CD4-positive, alpha-beta T cell treated with Interleukin-21 for 1 hour (primary cell): ENCODE data around the gene USP17L20.
"Not testable (repeated sequence)": the region's sequence is repeated elsewhere in the genome, so short reads cannot be mapped to it uniquely, and the experiment has no call there.

ENCODE experiments used
- DNase-seq: peaks from one replicate; pipeline ENCODE4 v3.0.0-alpha.2; 2020

USP17L20 gene, protein sequence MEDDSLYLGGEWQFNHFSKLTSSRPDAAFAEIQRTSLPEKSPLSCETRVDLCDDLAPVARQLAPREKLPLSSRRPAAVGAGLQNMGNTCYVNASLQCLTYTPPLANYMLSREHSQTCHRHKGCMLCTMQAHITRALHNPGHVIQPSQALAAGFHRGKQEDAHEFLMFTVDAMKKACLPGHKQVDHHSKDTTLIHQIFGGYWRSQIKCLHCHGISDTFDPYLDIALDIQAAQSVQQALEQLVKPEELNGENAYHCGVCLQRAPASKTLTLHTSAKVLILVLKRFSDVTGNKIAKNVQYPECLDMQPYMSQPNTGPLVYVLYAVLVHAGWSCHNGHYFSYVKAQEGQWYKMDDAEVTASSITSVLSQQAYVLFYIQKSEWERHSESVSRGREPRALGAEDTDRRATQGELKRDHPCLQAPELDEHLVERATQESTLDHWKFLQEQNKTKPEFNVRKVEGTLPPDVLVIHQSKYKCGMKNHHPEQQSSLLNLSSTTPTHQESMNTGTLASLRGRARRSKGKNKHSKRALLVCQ

DNA sequence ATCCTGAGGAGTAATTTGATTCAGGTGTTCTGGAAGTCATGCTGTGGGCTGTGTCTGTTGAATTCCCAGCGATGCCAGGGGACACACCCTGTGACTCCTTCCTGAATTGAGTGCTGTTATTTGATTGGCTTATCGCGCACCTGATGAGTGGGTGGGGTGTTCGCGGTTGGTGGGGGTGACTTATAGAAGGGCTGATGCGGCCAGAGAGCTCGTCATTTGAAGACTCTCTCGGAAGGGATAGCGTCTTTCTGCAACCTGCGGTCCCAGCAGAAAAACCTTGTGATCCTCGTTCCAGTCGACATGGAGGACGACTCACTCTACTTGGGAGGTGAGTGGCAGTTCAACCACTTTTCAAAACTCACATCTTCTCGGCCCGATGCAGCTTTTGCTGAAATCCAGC, at the start of gene USP17L20:
USP17L20 (plus strand) TSS at position 301 of the 400 bp plus-strand sequence; CDS start at position 301, 0 bp downstream.
- DNase-seq = not testable (repeated sequence)

DNA sequence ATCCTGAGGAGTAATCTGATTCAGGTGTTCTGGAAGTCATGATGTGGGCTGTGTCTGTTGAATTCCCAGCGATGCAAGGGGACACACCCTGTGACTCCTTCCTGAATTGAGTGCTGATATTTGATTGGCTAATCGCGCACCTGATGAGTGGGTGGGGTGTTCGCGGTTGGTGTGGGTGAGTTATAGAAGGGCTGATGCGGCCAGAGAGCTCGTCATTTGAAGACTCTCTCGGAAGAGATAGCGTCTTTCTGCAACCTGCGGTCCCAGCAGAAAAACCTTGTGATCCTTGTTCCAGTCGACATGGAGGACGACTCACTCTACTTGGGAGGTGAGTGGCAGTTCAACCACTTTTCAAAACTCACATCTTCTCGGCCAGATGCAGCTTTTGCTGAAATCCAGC, 47.6 kb upstream of the USP17L20 start, which contains the start of gene USP17L10:
USP17L10 (plus strand) TSS at position 301 of the 400 bp plus-strand sequence; CDS start at position 301, 0 bp downstream.
- DNase-seq = not testable (repeated sequence)

DNA sequence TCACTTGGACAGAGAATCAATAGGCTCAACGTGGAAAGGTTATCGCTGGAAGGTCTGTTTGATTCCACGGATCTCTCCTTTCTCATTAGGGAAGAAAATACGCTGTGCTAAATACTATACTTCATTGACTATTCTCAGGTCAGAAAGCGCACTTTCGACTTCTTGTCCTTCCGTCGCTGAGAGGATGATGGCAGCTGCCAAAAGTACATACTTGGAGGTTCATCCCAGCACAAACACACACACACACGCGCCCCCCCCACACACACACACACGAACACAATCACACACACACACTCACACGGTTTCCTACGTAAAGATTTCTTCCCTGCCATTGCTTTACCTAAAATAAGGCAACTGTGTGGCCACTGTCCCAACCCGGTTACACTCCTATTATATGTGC, 43.2 kb upstream of the USP17L20 start:
- DNase-seq = not testable (repeated sequence)

DNA sequence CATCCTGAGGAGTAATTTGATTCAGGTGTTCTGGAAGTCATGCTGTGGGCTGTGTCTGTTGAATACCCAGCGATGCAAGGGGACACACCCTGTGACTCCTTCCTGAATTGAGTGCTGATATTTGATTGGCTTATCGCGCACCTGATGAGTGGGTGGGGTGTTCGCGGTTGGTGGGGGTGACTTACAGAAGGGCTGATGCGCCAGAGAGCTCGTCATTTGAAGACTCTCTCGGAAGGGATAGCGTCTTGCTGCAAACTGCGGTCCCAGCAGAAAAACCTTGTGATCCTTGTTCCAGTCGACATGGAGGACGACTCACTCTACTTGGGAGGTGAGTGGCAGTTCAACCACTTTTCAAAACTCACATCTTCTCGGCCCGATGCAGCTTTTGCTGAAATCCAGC, 42.8 kb upstream of the USP17L20 start, which contains the start of gene USP17L11:
USP17L11 (plus strand) TSS at position 301 of the 400 bp plus-strand sequence; CDS start at position 301, 0 bp downstream.
- DNase-seq = not testable (repeated sequence)

DNA sequence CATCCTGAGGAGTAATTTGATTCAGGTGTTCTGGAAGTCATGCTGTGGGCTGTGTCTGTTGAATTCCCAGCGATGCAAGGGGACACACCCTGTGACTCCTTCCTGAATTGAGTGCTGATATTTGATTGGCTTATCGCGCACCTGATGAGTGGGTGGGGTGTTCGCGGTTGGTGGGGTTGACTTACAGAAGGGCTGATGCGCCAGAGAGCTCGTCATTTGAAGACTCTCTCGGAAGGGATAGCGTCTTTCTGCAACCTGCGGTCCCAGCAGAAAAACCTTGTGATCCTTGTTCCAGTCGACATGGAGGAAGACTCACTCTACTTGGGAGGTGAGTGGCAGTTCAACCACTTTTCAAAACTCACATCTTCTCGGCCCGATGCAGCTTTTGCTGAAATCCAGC, 38.1 kb upstream of the USP17L20 start, which contains the start of gene USP17L12:
USP17L12 (plus strand) TSS at position 301 of the 400 bp plus-strand sequence; CDS start at position 301, 0 bp downstream.
- not testable (repeated sequence) for DNase-seq

DNA sequence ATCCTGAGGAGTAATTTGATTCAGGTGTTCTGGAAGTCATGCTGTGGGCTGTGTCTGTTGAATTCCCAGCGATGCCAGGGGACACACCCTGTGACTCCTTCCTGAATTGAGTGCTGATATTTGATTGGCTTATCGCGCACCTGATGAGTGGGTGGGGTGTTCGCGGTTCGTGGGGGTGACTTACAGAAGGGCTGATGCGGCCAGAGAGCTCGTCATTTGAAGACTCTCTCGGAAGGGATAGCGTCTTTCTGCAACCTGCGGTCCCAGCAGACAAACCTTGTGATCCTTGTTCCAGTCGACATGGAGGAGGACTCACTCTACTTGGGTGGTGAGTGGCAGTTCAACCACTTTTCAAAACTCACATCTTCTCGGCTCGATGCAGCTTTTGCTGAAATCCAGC, 33.3 kb upstream of the USP17L20 start, which contains the start of gene USP17L13:
USP17L13 (plus strand) TSS at position 301 of the 400 bp plus-strand sequence; CDS start at position 301, 0 bp downstream.
- not testable (repeated sequence) for DNase-seq

DNA sequence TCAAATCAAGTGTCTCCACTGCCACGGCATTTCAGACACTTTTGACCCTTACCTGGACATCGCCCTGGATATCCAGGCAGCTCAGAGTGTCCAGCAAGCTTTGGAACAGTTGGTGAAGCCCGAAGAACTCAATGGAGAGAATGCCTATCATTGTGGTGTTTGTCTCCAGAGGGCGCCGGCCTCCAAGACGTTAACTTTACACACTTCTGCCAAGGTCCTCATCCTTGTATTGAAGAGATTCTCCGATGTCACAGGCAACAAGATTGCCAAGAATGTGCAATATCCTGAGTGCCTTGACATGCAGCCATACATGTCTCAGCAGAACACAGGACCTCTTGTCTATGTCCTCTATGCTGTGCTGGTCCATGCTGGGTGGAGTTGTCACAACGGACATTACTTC, 27.7 kb upstream of the USP17L20 start:
- DNase-seq = not testable (repeated sequence)

DNA sequence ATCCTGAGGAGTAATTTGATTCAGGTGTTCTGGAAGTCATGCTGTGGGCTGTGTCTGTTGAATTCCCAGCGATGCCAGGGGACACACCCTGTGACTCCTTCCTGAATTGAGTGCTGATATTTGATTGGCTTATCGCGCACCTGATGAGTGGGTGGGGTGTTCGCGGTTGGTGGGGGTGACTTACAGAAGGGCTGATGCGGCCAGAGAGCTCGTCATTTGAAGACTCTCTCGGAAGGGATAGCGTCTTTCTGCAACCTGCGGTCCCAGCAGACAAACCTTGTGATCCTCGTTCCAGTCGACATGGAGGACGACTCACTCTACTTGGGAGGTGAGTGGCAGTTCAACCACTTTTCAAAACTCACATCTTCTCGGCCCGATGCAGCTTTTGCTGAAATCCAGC, 23.8 kb upstream of the USP17L20 start, which contains the start of gene USP17L15:
USP17L15 (plus strand) TSS at position 301 of the 400 bp plus-strand sequence; CDS start at position 301, 0 bp downstream.
- DNase-seq = not testable (repeated sequence)

DNA sequence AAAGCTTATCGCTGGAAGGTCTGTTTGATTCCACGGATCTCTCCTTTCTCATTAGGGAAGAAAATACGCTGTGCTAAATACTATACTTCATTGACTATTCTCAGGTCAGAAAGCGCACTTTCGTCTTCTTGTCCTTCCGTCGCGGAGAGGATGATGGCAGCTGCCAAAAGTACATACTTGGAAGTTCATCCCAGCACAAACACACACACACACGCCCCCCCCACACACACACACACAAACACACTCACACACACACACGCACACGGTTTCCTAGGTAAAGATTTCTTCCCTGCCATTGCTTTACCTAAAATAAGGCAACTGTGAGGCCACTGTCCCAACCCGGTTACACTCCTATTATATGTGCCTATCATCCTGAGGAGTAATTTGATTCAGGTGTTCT, 19.5 kb upstream of the USP17L20 start:
- DNase-seq = not testable (repeated sequence)

DNA sequence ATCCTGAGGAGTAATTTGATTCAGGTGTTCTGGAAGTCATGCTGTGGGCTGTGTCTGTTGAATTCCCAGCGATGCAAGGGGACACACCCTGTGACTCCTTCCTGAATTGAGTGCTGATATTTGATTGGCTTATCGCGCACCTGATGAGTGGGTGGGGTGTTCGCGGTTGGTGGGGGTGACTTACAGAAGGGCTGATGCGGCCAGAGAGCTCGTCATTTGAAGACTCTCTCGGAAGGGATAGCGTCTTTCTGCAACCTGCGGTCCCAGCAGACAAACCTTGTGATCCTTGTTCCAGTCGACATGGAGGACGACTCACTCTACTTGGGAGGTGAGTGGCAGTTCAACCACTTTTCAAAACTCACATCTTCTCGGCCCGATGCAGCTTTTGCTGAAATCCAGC, 14.3 kb upstream of the USP17L20 start, which contains the start of gene USP17L17:
USP17L17 (plus strand) TSS at position 301 of the 400 bp plus-strand sequence; CDS start at position 301, 0 bp downstream.
- DNase-seq = not testable (repeated sequence)

DNA sequence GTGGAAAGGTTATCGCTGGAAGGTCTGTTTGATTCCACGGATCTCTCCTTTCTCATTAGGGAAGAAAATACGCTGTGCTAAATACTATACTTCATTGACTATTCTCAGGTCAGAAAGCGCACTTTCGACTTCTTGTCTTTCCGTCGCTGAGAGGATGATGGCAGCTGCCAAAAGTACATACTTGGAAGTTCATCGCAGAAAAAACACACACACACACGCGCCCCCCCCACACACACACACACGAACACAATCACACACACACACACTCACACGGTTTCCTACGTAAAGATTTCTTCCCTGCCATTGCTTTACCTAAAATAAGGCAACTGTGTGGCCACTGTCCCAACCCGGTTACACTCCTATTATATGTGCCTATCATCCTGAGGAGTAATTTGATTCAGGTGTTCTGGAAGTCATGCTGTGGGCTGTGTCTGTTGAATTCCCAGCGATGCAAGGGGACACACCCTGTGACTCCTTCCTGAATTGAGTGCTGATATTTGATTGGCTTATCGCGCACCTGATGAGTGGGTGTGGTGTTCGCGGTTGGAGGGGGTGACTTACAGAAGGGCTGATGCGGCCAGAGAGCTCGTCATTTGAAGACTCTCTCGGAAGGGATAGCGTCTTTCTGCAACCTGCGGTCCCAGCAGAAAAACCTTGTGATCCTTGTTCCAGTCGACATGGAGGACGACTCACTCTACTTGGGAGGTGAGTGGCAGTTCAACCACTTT, 9.8 kb upstream of the USP17L20 start, which contains the start of gene USP17L18:
USP17L18 (plus strand) TSS at position 678 of the 728 bp plus-strand sequence; CDS start at position 678, 0 bp downstream.
- DNase-seq = not testable (repeated sequence)

DNA sequence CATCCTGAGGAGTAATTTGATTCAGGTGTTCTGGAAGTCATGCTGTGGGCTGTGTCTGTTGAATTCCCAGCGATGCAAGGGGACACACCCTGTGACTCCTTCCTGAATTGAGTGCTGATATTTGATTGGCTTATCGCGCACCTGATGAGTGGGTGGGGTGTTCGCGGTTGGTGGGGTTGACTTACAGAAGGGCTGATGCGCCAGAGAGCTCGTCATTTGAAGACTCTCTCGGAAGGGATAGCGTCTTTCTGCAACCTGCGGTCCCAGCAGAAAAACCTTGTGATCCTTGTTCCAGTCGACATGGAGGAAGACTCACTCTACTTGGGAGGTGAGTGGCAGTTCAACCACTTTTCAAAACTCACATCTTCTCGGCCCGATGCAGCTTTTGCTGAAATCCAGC, 4.8 kb upstream of the USP17L20 start, which contains the start of gene USP17L19:
USP17L19 (plus strand) TSS at position 301 of the 400 bp plus-strand sequence; CDS start at position 301, 0 bp downstream.
- not testable (repeated sequence) for DNase-seq

DNA sequence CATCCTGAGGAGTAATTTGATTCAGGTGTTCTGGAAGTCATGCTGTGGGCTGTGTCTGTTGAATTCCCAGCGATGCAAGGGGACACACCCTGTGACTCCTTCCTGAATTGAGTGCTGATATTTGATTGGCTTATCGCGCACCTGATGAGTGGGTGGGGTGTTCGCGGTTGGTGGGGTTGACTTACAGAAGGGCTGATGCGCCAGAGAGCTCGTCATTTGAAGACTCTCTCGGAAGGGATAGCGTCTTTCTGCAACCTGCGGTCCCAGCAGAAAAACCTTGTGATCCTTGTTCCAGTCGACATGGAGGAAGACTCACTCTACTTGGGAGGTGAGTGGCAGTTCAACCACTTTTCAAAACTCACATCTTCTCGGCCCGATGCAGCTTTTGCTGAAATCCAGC, 4.6 kb downstream of the USP17L20 start, which contains the start of gene USP17L21:
USP17L21 (plus strand) TSS at position 301 of the 400 bp plus-strand sequence; CDS start at position 301, 0 bp downstream.
- DNase-seq = not testable (repeated sequence)

DNA sequence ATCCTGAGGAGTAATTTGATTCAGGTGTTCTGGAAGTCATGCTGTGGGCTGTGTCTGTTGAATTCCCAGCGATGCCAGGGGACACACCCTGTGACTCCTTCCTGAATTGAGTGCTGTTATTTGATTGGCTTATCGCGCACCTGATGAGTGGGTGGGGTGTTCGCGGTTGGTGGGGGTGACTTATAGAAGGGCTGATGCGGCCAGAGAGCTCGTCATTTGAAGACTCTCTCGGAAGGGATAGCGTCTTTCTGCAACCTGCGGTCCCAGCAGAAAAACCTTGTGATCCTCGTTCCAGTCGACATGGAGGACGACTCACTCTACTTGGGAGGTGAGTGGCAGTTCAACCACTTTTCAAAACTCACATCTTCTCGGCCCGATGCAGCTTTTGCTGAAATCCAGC, 9.4 kb downstream of the USP17L20 start, which contains the start of gene USP17L22:
USP17L22 (plus strand) TSS at position 301 of the 400 bp plus-strand sequence; CDS start at position 301, 0 bp downstream.
- DNase-seq = not testable (repeated sequence)

DNA sequence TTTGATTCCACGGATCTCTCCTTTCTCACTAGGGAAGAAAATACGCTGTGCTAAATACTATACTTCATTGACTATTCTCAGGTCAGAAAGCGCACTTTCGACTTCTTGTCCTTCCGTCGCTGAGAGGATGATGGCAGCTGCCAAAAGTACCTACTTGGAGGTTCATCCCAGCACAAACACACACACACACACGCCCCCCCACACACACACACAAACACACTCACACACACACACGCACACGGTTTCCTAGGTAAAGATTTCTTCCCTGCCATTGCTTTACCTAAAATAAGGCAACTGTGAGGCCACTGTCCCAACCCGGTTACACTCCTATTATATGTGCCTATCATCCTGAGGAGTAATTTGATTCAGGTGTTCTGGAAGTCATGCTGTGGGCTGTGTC, 13.8 kb downstream of the USP17L20 start:
- not testable (repeated sequence) for DNase-seq
